T47D (cell line): ENCODE measurements around the gene CD37.
"Not testable (repeated sequence)": the region's sequence is repeated elsewhere in the genome, so short reads cannot be mapped to it uniquely, and the experiment has no call there.

Source experiments
- DNase-seq, 2 experiments: peaks; one replicate each; pipeline versions ENCODE4 v3.0.0 to v3.0.0-alpha.2; 2011 to 2012; ENCODE audit warnings: low read depth in 1 of 2, low spot score in 1 of 2
- JUND ChIP-seq: IDR thresholded peaks from 2 replicates; pipeline ENCODE4 v1.6.1; 2012; ENCODE audit warnings: low read depth
- in situ Hi-C: cut with HindIII; loops from 2 replicates; pipeline ENCODE4 v1.10.0; 2016; ENCODE audit warnings: low sequenced_read_pairs, low pct_unique_long_range_greater_than_20kb

The CD37 gene, protein sequence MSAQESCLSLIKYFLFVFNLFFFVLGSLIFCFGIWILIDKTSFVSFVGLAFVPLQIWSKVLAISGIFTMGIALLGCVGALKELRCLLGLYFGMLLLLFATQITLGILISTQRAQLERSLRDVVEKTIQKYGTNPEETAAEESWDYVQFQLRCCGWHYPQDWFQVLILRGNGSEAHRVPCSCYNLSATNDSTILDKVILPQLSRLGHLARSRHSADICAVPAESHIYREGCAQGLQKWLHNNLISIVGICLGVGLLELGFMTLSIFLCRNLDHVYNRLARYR

DNA sequence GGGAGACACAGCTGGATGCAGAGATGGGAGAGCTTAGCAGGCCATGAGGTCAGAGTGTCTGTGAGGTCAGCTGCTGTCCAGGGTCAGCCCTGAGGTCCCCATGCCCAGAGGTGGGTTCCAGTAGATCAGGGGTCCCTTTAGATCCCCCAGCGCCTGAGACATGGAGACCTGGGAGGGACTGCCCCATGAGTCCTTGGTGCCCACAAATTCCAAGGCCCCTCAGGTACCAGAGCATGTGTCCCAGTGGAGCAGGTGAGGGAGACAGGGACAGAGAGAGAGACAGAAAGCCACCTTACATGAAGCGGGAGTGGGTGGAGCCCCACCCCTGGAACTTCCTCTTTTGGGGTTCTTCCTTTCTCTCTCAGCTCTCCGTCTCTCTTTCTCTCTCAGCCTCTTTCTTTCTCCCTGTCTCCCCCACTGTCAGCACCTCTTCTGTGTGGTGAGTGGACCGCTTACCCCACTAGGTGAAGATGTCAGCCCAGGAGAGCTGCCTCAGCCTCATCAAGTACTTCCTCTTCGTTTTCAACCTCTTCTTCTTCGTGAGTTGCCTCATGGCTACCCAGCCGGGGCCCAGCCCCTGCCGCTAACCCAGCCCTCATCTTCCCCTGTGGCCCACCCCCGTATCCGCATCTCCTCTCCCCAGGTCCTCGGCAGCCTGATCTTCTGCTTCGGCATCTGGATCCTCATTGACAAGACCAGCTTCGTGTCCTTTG lies at the start of gene CD37:
Gene CD37, plus strand, starts transcription at position 336 of the 713 bp plus-strand sequence. Its CDS starts 135 bp downstream, at position 471.
- in situ Hi-C loops: no loop called here
- TF ChIP-seq JUND: no peak
- no peak for DNase-seq

DNA sequence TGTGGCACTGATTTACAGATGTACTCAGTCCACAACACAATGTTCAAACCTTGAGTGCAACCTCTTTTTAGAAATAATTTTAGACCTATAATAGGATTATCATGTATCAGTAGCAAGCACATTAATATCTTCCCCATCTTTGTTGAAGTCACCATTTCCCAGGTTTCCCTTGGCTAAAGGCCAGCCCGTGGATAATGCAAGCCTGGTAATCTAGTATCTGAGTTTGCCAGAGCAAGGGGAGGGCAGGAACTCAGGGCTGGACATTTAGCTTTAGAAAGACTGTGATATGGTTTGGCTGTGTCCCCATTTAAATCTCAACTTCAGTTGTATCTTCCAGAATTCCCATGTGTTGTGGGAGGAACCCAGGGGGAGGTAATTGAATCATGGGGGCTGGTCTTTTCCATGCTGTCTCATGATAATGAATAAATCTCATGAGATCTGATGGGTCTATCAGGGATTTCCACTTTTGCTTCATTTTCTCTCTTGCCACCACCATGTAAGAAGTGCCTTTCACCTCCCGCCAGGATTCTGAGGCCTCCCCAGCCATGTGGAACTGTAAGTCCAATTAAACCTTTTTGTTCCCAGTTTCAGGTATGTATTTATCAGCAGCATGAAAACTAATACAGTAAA lies 48.0 kb upstream of the CD37 start:
- TF ChIP-seq JUND: no peak
- DNase-seq: no peak
- in situ Hi-C loops: no loop called here

DNA sequence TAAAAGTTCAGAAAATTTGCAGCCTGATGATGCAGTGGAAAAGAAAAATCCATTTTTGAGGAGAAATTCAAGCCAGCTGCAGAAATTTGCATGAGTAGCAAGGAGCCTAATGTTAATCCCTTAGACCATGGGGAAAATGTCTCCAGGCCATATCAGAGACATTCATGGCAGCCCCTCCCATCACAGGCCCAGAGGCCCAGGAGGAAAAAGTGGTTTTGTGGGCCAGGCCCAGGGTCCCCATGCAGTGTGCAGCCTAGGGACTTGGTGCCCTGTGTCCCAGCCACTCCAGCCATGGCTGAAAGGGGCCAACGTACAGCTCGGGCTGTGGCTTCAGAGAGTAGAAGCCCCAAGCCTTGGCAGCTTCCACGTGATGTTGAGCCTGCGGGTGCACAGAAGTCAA lies 47.0 kb upstream of the CD37 start:
- in situ Hi-C loops, DNase-seq: not testable (repeated sequence)

DNA sequence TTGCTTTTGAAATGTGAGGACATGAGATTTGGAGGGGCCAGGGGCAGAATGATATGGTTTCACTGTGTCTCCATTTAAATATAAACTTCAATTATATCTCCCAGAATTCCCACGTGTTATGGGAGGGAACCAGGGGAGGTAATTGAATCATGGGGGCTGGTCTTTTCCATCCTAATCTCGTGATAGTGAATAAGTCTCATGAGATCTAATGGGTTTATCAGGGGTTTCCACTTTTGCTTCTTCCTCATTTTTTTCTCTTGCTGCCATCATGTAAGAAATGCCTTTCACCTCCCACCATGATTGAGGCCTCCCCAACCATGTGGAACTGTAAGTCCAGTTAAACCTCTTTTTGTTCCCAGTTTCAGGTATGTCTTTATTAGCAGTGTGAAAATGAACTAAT lies 45.9 kb upstream of the CD37 start:
- DNase-seq, in situ Hi-C loops: not testable (repeated sequence)

DNA sequence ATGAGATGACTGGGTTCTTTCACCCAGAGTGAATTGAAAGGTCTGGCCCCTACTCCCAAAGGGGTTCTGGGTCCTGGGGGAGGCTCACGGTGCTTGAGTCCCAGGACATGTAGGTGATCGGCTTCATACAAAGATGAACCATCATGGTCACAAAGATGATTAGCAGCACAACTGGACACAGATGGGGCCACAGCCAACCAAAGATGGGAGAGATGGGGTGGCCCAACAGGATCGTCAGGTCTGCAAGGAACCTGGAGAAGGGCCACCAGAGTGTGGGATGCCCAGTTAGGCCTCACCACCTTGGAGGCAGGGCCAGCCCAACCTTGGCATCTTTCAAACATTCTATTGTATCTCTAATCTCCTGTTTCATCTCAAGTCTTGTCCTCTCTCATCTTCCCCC lies 44.7 kb upstream of the CD37 start:
- in situ Hi-C loops: no loop called here
- TF ChIP-seq JUND: no peak
- no peak for DNase-seq

DNA sequence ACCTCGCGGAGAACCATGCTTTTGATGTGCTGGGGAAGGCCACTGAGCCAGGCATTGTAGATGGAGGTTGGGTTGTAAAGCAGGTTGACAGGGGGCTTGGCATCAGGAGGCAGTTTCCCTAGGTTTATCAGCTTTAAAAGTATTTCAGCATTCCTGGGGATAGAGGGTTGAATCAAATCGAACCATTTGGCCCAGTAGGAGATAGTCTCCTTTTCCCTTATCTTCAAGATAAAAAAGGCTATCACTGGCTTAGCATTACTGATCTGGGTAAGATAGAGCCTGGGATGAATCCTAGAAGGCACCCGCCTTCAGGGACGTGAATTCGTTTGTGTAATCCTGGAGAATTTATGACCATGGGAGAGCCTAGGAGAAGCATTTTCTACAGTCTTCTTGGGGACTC lies 40.8 kb upstream of the CD37 start:
- DNase-seq: no peak
- in situ Hi-C loops: no loop called here
- no peak for TF ChIP-seq JUND

DNA sequence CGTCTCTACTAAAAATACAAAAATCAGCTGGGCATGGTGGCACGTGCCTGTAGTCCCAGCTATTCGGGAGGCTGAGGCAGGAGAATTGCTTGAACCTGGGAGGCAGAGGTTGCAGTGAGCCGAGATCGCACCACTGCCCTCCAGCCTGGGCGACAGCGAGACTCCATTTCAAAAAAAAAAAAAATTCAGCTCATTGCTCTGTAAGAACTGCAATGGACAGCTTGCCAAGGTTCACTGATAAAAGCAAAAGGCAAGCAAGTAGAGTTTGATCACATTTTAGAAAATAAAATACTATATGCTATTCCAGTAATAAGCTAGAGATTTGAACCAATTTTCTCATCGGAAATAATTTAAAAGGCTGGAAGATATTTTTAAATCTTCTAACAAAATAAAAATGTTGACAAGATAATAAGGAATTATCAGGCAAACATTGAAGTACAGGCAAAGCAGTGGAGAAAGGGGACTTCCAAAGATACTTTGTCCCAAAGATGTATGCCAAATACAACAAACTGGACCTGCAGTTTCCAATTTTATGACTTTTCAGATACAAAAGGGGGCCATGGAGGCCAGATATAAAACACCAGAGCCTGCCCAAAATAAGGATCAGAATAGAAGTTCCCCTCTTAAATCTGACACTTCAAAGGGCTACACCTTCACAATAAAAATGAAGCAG lies 39.9 kb upstream of the CD37 start:
- in situ Hi-C loops: no loop called here
- TF ChIP-seq JUND: no peak
- DNase-seq: no peak

DNA sequence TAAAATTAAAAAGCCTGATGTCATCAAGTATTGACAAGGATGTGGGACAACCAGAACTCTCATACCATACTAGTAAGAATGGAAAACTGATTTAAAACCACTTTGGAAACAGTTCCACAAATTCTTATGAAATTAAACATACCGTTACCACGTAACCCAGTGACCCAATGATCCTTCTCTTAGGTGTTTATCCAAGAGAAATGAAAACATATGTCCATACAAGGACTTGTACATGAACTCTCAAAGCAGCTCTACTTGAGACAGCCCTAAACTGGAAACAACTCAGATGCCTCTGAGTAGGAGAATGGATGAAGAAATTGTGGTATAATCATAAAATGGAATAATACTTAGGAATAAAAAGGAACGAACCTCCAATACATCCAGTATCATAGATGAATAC lies 37.8 kb upstream of the CD37 start:
- TF ChIP-seq JUND: no peak
- no peak for DNase-seq
- in situ Hi-C loops: no loop called here

DNA sequence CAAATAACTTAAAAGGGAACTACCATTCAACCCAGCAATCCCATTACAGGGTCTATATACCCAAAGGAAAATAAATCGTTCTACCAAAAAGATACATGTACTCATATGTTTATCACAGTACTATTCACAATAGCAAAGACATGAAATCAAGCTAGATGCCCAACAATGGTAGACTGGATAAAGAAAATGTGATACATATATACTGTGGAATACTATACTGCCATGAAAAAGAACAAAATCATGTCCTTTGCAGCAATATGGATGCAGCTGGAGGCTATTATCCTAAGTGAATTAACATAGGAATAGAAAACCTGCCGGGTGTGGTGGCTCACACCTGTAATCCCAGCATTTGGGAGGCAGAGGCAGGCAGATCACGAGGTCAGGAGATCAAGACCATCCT lies 36.6 kb upstream of the CD37 start:
- DNase-seq, in situ Hi-C loops: not testable (repeated sequence)

DNA sequence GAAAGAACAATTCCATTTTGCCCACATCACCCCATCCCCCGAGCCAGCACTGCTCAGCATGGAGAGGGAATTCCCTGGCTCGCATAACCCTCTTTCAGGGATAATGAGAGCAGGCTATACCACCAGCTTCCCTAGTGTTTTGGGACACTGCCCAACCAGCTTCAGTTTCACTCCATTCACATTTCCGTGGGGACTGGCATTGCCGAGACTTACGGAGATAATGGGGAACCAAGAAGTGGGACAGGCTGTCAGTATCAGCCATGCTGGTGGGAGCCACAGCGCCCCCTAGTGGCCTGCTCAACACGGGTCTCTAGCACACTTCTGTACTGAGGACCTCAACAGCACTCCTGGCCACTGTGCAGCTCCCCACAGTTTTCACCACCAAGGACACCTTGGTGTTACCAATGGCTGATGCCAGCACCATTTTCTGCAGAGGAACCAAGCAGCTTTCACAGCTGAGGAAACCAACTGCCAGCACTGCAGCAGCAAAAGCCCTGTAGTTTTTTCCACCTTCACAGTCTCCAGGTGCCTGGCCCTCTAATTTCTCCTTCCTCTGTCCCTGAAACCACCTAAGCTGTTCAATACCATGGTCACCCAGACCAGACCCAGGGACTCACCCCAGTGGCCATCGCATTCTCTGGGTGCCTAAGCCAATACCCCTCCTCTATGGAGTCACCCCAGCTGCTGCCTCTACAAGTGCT lies 33.9 kb upstream of the CD37 start:
- in situ Hi-C loops: no loop called here
- peak; percentile 42 to 67 for DNase-seq
- no peak for TF ChIP-seq JUND

DNA sequence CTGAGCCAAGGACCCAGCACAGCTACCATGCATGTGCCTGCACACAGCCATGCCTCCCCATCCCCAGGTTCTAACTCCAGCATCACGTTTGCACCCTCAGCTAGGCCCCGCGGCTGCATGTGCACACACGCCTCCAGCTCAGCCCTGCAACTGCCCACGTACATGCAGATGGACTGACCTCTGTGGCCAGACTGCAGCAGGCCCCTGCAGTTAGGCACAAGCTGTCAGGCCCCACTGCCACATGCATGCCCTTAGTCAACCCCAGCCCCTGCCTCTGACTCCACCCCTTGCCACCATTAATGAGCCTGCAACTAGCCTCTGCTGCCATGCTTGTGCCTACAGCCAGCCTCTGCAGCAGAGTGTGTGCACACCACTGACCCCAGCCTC lies 33.3 kb upstream of the CD37 start:
- TF ChIP-seq JUND: no peak
- in situ Hi-C loops: no loop called here

DNA sequence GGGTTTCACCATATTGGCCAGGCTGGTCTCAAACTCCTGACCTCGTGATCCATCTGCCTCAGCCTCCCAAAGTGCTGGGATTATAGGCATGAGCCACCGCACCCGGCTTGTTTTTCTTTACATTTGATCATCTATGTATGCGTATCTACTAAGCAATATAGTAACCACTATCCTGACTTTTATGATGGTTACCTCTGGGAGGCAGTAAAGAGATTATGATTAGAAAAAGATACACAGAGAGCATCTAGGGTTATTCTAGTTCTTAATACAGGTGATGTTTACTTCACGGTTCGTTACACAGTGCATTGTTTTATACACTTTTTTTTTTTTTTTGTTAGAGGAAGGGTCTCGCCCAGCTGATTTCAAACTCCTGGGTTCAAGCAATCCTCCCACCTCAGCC lies 28.5 kb upstream of the CD37 start:
- DNase-seq, in situ Hi-C loops: not testable (repeated sequence)

More for the DNA sequence above, 33.3 kb upstream of the CD37 start:
- no peak for DNase-seq
